K562 (cell line): Measurements from ENCODE around the gene PILRA. TPM values are rescaled to one million over a fixed set of nuclear protein-coding genes. Genes with fewer than 3 reads are reported as not detected.

Experiments
- BRD9 ChIP-seq: fragments of 450-650 bp; IDR thresholded peaks from 2 replicates; pipeline ENCODE4 v1.6.1; 2018; ENCODE audit warnings: low read depth; ENCODE audit not compliant: partially characterized antibody
- CCAR2 ChIP-seq: fragments of 200-400 bp; formaldehyde crosslinking; IDR thresholded peaks from 2 replicates; pipeline ENCODE4 v1.6.1; 2017; ENCODE audit warnings: mild to moderate bottlenecking, low read depth, low read length
- COPS2 ChIP-seq: fragments of 450-650 bp; conservative IDR thresholded peaks from 2 replicates; pipeline ENCODE4 v1.6.1; 2016; ENCODE audit warnings: mild to moderate bottlenecking, moderate library complexity
- FOS ChIP-seq: IDR thresholded peaks from 3 replicates; pipeline ENCODE4 v1.6.1; 2011; ENCODE audit not compliant: insufficient read length; ENCODE audit errors: extremely low read depth
- FOXJ3 ChIP-seq: sonication (generic); formaldehyde crosslinking; IDR thresholded peaks from 2 replicates; pipeline ENCODE4 v1.4.0; 2020; ENCODE audit warnings: mild to moderate bottlenecking, missing genetic modification reagents
- KLF10 ChIP-seq: fragments of 250-450 bp; sonication (Bioruptor Pico); IDR thresholded peaks from 2 replicates; pipeline ENCODE4 v1.6.1; 2021; ENCODE audit warnings: matching md5 sums
- MEF2A ChIP-seq: IDR thresholded peaks from 2 replicates; pipeline ENCODE4 v1.6.1; 2011; ENCODE audit warnings: low read depth, mild to moderate bottlenecking, low read length, moderate library complexity; ENCODE audit not compliant: control insufficient read depth
- MIER1 ChIP-seq: fragments of 450-650 bp; IDR thresholded peaks from 2 replicates; pipeline ENCODE4 v1.6.1; 2016; ENCODE audit warnings: antibody characterized with exemption, mild to moderate bottlenecking, low read depth
- PTBP1 ChIP-seq: fragments of 200-400 bp; formaldehyde crosslinking; IDR thresholded peaks from 2 replicates; pipeline ENCODE4 v1.6.1; 2017; ENCODE audit warnings: low read depth, low read length
- PTRF ChIP-seq: fragments of 450-650 bp; IDR thresholded peaks from 2 replicates; pipeline ENCODE4 v1.6.1; 2016; ENCODE audit warnings: mild to moderate bottlenecking, missing genetic modification characterization, missing compliant biosample characterization
- TCF3 ChIP-seq: sonication (generic); formaldehyde crosslinking; IDR thresholded peaks from 2 replicates; pipeline ENCODE4 v1.4.0; 2020; ENCODE audit warnings: mild to moderate bottlenecking, missing genetic modification reagents
- TEAD4 ChIP-seq, 2 experiments: sonication (generic) in 1 of 2; formaldehyde crosslinking in 1 of 2; IDR thresholded peaks; 2 replicates each; pipeline versions ENCODE4 v1.6.1 to v1.8.0; 2012 to 2022; ENCODE audit warnings: borderline replicate concordance in 1 of 2, inconsistent platforms in 1 of 2, low read length in 1 of 2, mild to moderate bottlenecking in 1 of 2, missing genetic modification reagents in 1 of 2
- TFAM ChIP-seq: fragments of 250-450 bp; sonication (Bioruptor Pico); conservative IDR thresholded peaks from 2 replicates; pipeline ENCODE4 v1.5.0; 2021; ENCODE audit warnings: mild to moderate bottlenecking, moderate library complexity
- ZBED1 ChIP-seq: IDR thresholded peaks from 2 replicates; pipeline ENCODE4 v1.6.1; 2014
- ZNF165 ChIP-seq: fragments of 250-450 bp; sonication (Bioruptor Pico); IDR thresholded peaks from 2 replicates; pipeline ENCODE4 v1.4.0; 2020; ENCODE audit warnings: borderline replicate concordance
- ZNF217 ChIP-seq: sonication (generic); formaldehyde crosslinking; IDR thresholded peaks from 2 replicates; pipeline ENCODE4 v1.8.0; 2022; ENCODE audit warnings: mild to moderate bottlenecking, missing genetic modification reagents
- polyA plus RNA-seq, 8 experiments: library from polyadenylated mRNA; depleted of rRNA in 4 of 8; stranded (reverse) in 5 of 8; unstranded in 3 of 8; fragments of >200 nt; fragmentation: Nextera tagmentation in 2 of 8; fragmentation: Illumina TruSeq in 1 of 8; extraction: Ambion mirVana in 2 of 8; extraction: Trizol in 1 of 8; gene quantifications; 2 replicates each; pipeline versions ENCODE4 v1.2.1 to v1.2.3, GENCODE V29; 2011 to 2014; ENCODE audit warnings: inconsistent platforms in 1 of 8, missing spikeins in 1 of 8
- total RNA-seq, 7 experiments: library from RNA; depleted of rRNA in 6 of 7; stranded (reverse); fragments of >200 nt in 6 of 7; fragmentation: Illumina TruSeq in 2 of 7; extraction: Trizol in 2 of 7; gene quantifications; 2 replicates each; pipeline versions ENCODE4 v1.2.1 to v1.2.3, GENCODE V29; 2011 to 2021; ENCODE audit warnings: low replicate concordance in 1 of 7
- TF ChIP-seq, protein P1 (sequence below): fragments of 250-450 bp; sonication (Bioruptor Pico); IDR thresholded peaks from 2 replicates; pipeline ENCODE4 v1.8.0; 2022; ENCODE audit warnings: moderate library complexity, mild to moderate bottlenecking, inconsistent platforms
- TF ChIP-seq, protein P2 (sequence below), 2 experiments: IDR thresholded peaks in 1 of 2; conservative IDR thresholded peaks in 1 of 2; 2 replicates each; pipeline ENCODE4 v1.6.1; 2016; ENCODE audit warnings: low read depth in 2 of 2, mild to moderate bottlenecking in 1 of 2, missing compliant biosample characterization in 1 of 2, missing genetic modification characterization in 1 of 2, moderate library complexity in 1 of 2

The PILRA gene
- total and polyA plus RNA-seq, 9 of the 15 experiments (the other 6 are each of a cell fraction or from before 2014, with no cell fraction given): 0.13 to 1.8 (median 0.62) TPM

DNA sequence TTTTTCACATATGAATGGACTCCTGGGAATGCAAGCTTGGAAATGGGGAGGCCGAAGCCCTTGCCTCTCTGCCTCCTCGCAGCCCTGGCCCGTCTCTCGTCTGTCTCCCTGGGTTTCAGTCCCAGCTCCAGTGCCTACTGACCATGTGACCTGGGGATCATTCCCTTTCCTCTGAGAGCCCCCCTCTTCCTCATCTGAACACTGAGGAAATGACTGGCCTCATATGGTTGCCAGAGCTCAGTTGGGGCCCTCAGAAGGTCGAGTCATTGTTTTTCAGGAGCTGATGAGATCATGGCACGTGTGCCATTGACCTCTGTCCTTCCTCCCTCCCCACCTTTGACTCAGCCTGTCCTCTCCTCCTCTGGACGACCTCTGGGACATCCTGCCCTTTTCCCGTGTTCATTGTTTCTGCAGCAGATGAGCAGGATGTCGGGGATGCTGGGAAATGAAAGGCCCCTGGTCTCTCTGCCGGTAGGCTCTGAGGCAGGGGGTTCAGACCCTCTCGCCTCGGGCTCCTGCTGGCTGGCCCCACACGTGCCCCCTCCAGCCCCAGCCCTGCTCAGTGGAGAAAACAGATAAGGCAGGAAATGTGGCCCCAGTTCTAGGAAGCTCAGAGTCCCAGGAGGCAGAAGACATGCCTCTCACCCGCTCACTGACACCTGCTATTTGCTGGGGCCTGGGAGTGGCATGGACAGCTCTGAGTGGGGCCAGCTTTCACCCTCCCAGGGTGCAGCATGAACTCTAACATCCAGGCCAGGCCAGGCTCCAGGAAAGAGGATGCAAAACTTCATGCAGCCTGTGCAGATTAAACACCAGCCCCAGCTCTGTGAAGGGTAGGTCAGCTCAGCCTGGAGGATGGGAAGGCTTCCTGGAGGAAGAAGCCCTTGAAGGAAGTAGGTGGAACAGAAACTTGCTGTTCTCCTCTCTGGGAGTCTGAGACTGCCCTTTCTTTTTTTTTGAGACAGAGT, 71.3 kb downstream of the PILRA start (continued):
- TF ChIP-seq FOXJ3: no peak
- no peak for TF ChIP-seq MEF2A
- no peak for TF ChIP-seq PTBP1
- TF ChIP-seq MIER1: no peak
- TF ChIP-seq ZBED1: no peak
- TF ChIP-seq CCAR2: 0 out of 2 replicates have a peak, but pooled peaks have one; percentile 49
- peak; percentile 79 for TF ChIP-seq TCF3 (CRISPR knock-in tag)
- no peak for TF ChIP-seq ZNF217 (CRISPR knock-in tag)
- TF ChIP-seq COPS2: no peak
- no peak for TF ChIP-seq KLF10 (CRISPR knock-in tag)
- TF ChIP-seq PTRF: no peak; the same call in 1 of the 2 replicates
- TF ChIP-seq, protein P1, sequence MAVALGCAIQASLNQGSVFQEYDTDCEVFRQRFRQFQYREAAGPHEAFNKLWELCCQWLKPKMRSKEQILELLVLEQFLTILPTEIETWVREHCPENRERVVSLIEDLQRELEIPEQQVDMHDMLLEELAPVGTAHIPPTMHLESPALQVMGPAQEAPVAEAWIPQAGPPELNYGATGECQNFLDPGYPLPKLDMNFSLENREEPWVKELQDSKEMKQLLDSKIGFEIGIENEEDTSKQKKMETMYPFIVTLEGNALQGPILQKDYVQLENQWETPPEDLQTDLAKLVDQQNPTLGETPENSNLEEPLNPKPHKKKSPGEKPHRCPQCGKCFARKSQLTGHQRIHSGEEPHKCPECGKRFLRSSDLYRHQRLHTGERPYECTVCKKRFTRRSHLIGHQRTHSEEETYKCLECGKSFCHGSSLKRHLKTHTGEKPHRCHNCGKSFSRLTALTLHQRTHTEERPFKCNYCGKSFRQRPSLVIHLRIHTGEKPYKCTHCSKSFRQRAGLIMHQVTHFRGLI: no peak; the same call in 1 of the 2 replicates
- no peak for TF ChIP-seq ZNF165 (CRISPR knock-in tag)
- TF ChIP-seq TFAM (CRISPR knock-in tag): no peak
- peak; percentile 24; the same call in 1 of the 2 replicates for TF ChIP-seq TEAD4 (IDR thresholded peaks at IDR 0.05; ENCODE audit: low read length)
- no peak for TF ChIP-seq TEAD4 (CRISPR knock-in tag; IDR thresholded peaks at IDR 0.05; ENCODE audit: borderline replicate concordance)
- no peak for TF ChIP-seq FOS
- peak; percentile 72 for TF ChIP-seq BRD9
- TF ChIP-seq, protein P2, sequence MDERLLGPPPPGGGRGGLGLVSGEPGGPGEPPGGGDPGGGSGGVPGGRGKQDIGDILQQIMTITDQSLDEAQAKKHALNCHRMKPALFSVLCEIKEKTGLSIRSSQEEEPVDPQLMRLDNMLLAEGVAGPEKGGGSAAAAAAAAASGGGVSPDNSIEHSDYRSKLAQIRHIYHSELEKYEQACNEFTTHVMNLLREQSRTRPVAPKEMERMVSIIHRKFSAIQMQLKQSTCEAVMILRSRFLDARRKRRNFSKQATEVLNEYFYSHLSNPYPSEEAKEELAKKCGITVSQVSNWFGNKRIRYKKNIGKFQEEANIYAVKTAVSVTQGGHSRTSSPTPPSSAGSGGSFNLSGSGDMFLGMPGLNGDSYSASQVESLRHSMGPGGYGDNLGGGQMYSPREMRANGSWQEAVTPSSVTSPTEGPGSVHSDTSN (CRISPR knock-in tag; IDR thresholded peaks at IDR 0.05; ENCODE audit: low read depth): no peak
- TF ChIP-seq, protein P2 (tag; conservative IDR thresholded peaks at IDR 0.05; ENCODE audit: low read depth): no peak; the same call in 1 of the 2 replicates
